Chondrocyte (in vitro differentiated cells): ENCODE measurements around the gene PICK1. TPM values are rescaled to one million over a fixed set of nuclear protein-coding genes. Genes with fewer than 3 reads are reported as not detected.
A peak's percentile ranks its signal among the peaks of the same experiment; 100 is the strongest.
"Not testable (repeated sequence)": the region's sequence is repeated elsewhere in the genome, so short reads cannot be mapped to it uniquely, and the experiment has no call there.

Experiments
- DNase-seq: peaks from one replicate; pipeline ENCODE4 v3.0.0; 2021; ENCODE audit warnings: mixed read lengths, low spot score
- H3K27ac Mint-ChIP-seq: one replicate; pipeline ENCODE4 v1.8.0; 2021; ENCODE audit warnings: mild to moderate bottlenecking, moderate library complexity, mixed read lengths; ENCODE audit not compliant: unreplicated experiment
- H3K27me3 Mint-ChIP-seq: 2 replicates; pipeline ENCODE4 v1.8.0; 2021; ENCODE audit warnings: low read depth, mixed read lengths
- H3K36me3 Mint-ChIP-seq: 2 replicates; pipeline ENCODE4 v1.8.0; 2021; ENCODE audit warnings: low read depth, mixed read lengths
- H3K4me1 Mint-ChIP-seq: 2 replicates; pipeline ENCODE4 v1.8.0; 2021; ENCODE audit warnings: low read depth, mild to moderate bottlenecking, mixed read lengths
- H3K4me3 Mint-ChIP-seq: one replicate; pipeline ENCODE4 v1.8.0; 2021; ENCODE audit warnings: mild to moderate bottlenecking, moderate library complexity, mixed read lengths; ENCODE audit not compliant: unreplicated experiment
- H3K9me3 Mint-ChIP-seq: 2 replicates; pipeline ENCODE4 v1.8.0; 2021; ENCODE audit warnings: low read depth, mixed read lengths
- CTCF ChIP-seq: fragments of 200-600 bp; sonication (generic); IDR thresholded peaks from 2 replicates; pipeline ENCODE4 v1.5.0; 2021; ENCODE audit warnings: antibody characterized with exemption, mild to moderate bottlenecking, moderate library complexity
- total RNA-seq: library from RNA; stranded (reverse); gene quantifications from 3 replicates; pipeline ENCODE4 v1.2.1, GENCODE V29; 2021

PICK1 gene
- total RNA-seq, 1 donor from 2014 or later: 13.5 TPM

GRCh38 chr22:38118182-38118581 is 61.0 kb downstream of the PICK1 start:
- H3K9me3 Mint-ChIP-seq: no peaks in the 10 kb centered on the region
- no peak overlapping the region for H3K4me3 Mint-ChIP-seq
- no peak for TF ChIP-seq CTCF
- H3K4me1 Mint-ChIP-seq: peaks cover 4% of the 10 kb centered on the region
- H3K36me3 Mint-ChIP-seq: peaks cover 1% of the 10 kb centered on the region
- no peak for DNase-seq
- no peak overlapping the region for H3K27ac Mint-ChIP-seq
- H3K27me3 Mint-ChIP-seq: no peaks in the 10 kb centered on the region

GRCh38 chr22:38118747-38119146 is 61.5 kb downstream of the PICK1 start:
- H3K27ac Mint-ChIP-seq, DNase-seq, H3K4me3 Mint-ChIP-seq, H3K36me3 Mint-ChIP-seq, H3K27me3 Mint-ChIP-seq, H3K4me1 Mint-ChIP-seq, H3K9me3 Mint-ChIP-seq: not testable (repeated sequence)

- no peak overlapping the region for H3K4me3 Mint-ChIP-seq
- H3K27ac Mint-ChIP-seq: no peak overlapping the region
- TF ChIP-seq CTCF: no peak
- H3K27me3 Mint-ChIP-seq: no peaks in the 10 kb centered on the region
- no peaks in the 10 kb centered on the region for H3K4me1 Mint-ChIP-seq
- peak; percentile 81 for DNase-seq
- peaks cover 1% of the 10 kb centered on the region for H3K36me3 Mint-ChIP-seq
- no peaks in the 10 kb centered on the region for H3K9me3 Mint-ChIP-seq
These were observed 63.3 kb downstream of the PICK1 start for GRCh38 chr22:38120359-38121110.

GRCh38 chr22:38122616-38123015 is 65.4 kb downstream of the PICK1 start:
- Mint-ChIP-seq H3K4me3 (no peak overlapping the region), H3K4me1 (no peaks in the 10 kb centered on the region), H3K9me3 (no peaks in the 10 kb centered on the region), H3K27ac (no peak overlapping the region), H3K27me3 (no peaks in the 10 kb centered on the region), H3K36me3 (peaks cover 1% of the 10 kb centered on the region)
- no peak for TF ChIP-seq CTCF
- no peak for DNase-seq

GRCh38 chr22:38124236-38124974 is 67.2 kb downstream of the PICK1 start:
- H3K27ac Mint-ChIP-seq: no peak overlapping the region
- no peaks in the 10 kb centered on the region for H3K4me1 Mint-ChIP-seq
- peaks cover 1% of the 10 kb centered on the region for H3K36me3 Mint-ChIP-seq
- no peak for TF ChIP-seq CTCF
- DNase-seq: no peak
- no peak overlapping the region for H3K4me3 Mint-ChIP-seq
- no peaks in the 10 kb centered on the region for H3K9me3 Mint-ChIP-seq
- H3K27me3 Mint-ChIP-seq: no peaks in the 10 kb centered on the region
